GM18870 (cell line): Measurements from ENCODE around the gene CEP95.
"Not testable (repeated sequence)": the region's sequence is repeated elsewhere in the genome, so short reads cannot be mapped to it uniquely, and the experiment has no call there.

Source experiments
- ATAC-seq: cut with Tn5 transposase; IDR thresholded peaks from one replicate; pipeline ENCODE4 v1.9.1; 2021; ENCODE audit warnings: moderate library complexity; ENCODE audit not compliant: unreplicated experiment

Gene CEP95

DNA sequence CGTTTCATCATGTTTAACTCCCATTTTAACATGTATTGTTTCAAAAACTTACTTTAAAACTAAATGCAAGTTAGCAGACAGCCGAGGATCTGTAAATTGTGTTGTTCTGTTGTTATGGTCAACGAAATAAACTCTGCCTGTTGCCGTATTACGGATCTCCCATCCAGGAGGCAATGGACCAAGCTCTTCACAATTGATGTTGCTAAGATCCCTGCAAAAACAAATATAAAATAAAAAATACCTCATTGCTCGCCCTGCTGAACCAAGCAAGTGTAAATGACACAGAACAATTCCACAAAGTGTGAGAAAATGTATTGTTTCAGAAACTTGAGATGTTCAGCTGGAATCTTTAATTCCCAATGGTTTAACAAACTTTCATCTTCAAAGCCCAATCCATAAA, 65.0 kb downstream of the CEP95 start:
- no peak for ATAC-seq

DNA sequence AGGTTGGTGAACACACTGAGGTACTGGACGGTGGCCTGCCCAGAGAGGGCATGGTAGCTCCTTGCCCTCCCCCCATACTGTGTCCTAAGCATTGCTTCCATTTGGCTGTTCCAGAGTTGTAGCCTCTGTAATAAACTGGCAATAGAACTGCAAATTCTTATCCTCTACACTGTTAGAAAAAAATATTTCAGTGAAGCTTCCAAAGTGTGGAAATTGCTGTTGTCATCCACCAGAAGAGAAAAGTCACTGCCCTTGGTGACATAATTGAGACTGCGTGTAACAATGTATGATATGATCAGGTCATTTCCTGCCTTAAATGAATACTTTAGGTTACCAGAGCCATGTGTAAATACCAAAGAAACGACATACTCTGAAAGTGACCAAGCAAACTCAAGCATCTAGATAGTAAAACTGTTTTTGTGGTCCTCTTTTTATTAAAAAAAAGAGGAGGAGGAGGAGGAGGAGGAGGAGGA, 65.9 kb downstream of the CEP95 start:
- no peak for ATAC-seq

DNA sequence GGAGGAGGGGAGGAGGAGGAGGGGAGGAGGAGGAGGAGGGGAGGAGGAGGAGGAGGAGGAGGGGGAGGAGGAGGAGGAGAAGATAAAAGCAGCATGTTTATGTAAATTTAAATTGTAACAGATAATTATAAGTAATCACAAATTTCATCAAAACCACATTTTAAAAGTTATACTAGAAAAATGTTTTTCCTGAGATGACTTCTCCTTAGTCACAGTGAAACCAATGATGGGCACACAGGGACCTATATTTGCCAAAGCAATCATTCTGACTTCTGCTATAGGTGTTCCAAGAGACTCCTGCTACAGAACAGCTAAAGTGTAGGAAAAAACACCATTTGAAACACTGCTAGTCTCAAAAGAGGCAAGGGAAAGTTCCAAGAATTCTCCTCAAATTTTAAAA, 66.4 kb downstream of the CEP95 start:
- ATAC-seq = no peak

DNA sequence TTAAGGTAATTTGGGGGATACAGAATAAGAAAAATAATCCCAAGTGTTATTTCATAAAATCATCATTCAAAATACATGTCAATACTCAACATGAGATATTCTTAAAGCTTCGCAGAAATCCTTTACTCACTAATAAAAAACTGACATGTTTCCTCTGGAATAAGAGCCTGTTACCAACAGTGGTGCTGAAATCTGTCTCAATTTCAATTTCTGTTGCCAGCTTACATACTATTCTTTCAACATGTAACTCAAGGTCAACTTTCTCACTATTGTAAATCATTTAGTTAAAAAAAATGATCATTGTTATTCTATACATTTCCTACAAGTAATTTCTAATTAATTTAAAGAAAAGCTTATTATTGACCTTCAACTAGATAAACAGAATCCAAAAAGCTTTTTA, 67.9 kb downstream of the CEP95 start:
- ATAC-seq = no peak

DNA sequence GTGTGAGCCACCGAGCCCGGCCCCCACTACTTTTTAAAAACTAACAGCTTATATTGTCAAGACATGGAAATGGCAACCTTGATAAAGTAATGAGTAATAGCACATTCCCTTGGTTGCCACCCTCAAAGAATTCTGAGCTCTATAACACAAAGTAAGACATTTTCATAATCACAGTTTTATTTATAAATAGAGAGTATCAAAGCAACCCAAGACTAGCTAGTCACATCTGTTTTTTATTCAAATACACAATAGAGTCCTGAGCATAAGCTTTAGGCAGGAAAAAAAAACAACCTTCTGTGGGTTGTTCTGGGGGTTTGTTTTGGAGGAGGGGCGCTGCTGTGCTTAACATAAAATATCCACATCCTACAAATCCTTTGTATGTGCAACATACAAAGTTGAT, 68.7 kb downstream of the CEP95 start:
- ATAC-seq = no peak

DNA sequence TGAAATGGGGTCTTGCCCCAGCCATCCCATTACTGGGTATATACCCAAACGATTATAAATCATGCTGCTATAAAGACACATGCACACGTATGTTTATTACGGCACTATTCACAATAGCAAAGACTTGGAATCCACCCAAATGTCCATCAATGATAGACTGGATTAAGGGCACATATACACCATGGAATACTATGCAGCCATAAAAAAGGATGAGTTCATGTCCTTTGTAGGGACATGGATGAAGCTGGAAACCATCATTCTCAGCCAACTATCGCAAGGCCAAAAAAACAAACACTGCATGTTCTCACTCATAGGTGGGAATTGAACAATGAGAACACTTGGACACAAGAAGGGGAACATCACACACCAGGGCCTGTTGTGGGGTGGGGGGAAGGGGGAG, 70.2 kb downstream of the CEP95 start:
- not testable (repeated sequence) for ATAC-seq

DNA sequence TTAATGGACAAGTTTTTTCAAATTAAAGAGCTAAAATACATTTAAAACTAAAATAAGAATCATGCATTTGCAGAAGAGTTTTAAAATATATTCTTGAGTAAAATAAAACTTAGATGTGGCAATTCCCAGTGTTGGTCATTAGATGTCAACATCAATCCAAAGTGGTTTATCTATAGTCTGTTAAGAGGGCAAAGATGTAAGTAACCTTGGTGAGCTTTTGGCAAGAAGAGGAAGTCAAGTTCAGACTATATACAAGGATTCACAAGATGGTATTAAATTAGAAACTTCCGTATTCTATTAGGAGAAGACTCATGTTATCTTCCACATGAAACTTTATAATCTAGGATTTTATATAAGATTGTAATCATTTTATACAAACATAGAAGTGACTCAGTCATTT, 73.1 kb downstream of the CEP95 start:
- ATAC-seq = no peak

DNA sequence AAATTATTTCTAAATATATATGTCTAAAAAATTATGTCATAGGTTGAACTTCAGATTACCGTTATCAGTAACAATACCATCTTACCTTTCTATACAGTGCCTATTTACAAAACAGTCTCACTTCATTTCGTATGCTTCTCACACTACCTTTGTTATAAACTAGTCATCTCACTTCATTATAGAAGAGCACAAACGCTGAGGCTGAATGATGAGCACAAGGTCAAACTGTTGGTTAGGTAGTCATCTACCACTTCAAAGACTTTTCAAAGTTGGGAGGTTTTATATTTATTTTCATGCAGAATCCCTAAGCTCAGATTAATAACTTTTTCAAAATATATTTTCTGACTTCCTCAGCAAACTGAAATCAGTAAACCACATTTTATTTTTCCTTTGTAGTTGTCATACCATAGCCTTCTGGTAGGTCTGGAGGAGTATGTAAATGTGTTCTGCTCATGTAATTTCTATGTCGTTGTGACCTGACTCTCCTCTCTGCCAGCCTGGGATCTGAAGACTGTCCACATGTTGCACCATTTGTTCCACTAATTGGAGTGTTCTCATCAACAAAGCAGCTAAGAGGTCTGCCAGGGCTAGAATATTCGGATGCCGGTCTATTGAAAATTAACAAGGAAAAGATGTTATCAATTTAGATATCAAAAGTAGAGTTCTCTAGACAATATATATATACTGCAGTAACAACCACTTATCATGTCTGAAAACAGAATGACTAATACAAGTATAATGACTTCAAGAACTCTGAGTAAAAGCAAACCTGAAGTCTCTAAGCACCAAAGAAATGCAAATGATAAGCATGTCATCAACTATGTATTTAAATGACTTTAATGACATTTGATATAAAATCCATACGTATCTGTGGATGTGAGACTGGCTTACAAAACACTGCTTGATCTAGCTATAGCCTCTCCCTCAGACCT, 73.9 kb downstream of the CEP95 start:
- ATAC-seq = no peak

DNA sequence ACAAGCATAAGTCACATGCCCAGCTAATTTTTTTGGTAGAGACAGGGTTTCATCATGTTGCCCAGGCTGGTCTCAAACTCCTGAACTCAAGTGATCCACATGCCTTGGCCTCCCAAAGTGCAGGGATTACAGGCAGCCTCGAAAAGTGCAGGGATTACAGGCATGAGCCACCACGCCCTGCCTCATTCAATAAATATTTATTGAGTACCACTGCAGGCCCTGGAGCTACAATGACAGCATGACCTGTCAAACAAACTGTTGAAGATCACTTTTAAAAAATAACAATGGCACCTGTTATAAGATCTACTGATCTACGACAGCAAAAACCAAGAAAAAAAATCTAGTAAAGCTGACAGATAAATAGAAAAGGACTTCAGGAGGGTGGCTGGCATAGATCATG, 76.3 kb downstream of the CEP95 start:
- no peak for ATAC-seq

DNA sequence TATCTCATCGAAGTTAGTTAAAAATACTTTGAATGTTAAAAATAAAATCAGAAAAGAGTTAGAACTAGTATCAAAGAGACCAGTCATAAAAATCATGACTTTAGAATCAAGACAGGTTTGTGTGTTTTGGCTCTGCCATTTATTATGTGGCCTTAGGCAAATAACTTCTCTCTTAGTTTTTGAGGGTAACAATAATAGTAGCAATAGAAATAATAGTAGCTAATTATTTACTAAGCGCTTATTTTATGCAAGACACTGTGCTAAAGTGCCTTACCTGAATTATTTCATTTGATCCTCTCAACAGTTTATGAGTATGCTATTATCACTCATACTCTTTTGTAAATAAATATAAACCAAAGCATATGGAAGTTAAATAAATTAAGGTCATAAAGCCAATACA, 78.4 kb downstream of the CEP95 start:
- no peak for ATAC-seq
